ENCODE results near the gene CMTM8.

DNA sequence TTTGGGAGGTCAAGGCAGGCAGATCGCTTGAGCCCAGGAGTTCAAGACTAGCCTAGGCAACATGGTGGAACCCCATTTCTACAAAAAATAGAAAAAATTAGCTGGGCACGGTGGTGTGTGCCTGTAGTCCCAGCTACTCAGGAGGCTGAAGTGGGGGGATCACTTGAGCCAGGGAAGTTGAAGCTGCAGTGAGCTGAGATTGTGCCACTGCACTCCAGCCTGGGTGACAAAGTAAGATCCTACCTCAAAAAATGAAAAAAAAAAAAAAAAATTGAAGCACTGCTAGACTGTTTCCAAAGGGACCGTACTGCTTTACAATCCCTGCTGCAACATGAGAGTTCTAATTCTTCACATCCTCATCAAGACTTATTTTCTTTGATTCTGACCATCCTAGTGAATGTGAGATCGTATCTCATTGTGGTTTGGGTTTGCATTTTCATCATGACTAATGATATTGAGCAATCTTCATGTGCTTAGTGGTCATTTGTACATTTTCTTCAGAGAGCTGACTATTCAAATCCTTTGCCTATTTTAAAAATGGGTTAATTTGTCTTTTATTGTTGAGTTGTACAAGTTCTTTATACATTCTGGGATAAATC lies 10.8 kb downstream of the CMTM8 start:
- TF ChIP-seq ESRRA (IDR thresholded peaks at IDR 0.05; ENCODE audit: low read length) (no peak), CBFB (IDR thresholded peaks at IDR 0.05; ENCODE audit: low read depth) (no peak), ZNF687 (IDR thresholded peaks at IDR 0.05) (no peak), SRF (IDR thresholded peaks at IDR 0.05; ENCODE audit: low read depth in 2 of 2, low read length in 2 of 2) (no peak), MAX (IDR thresholded peaks at IDR 0.05; ENCODE audit: low read depth, low read length) (no peak), CTCF (IDR thresholded peaks at IDR 0.05 in 2 of 3, conservative IDR thresholded peaks at IDR 0.05 in 1 of 3; ENCODE audit: control insufficient read depth in 2 of 3, extremely low read depth in 1 of 3, insufficient read depth in 1 of 3, low read depth in 3 of 3, low read length in 3 of 3) (no peak)
